HG03060 (cell line): Measurements from ENCODE around the gene MAST1.
"Not testable (repeated sequence)": the region's sequence is repeated elsewhere in the genome, so short reads cannot be mapped to it uniquely, and the experiment has no call there.

Experiments used
- ATAC-seq: cut with Tn5 transposase; IDR thresholded peaks from one replicate; pipeline ENCODE4 v1.9.1; 2021; ENCODE audit warnings: low read depth, moderate number of reproducible peaks; ENCODE audit not compliant: unreplicated experiment

The MAST1 gene

GRCh38 chr19:12838886-12839756 lies 806 bp downstream of the MAST1 start:
- no peak for ATAC-seq

- ATAC-seq = no peak
These were observed 2.1 kb downstream of the MAST1 start for GRCh38 chr19:12840091-12841079.

- no peak for ATAC-seq
These were observed 2.8 kb downstream of the MAST1 start for GRCh38 chr19:12841094-12841493.

GRCh38 chr19:12842511-12842910 lies 4.2 kb downstream of the MAST1 start:
- no peak for ATAC-seq

GRCh38 chr19:12843328-12843727 lies 5.0 kb downstream of the MAST1 start:
- no peak for ATAC-seq

- ATAC-seq = no peak
These were observed 5.9 kb downstream of the MAST1 start for GRCh38 chr19:12843999-12844732.

GRCh38 chr19:12846613-12847012 lies 8.3 kb downstream of the MAST1 start:
- ATAC-seq = not testable (repeated sequence)

GRCh38 chr19:12847159-12848139 lies 9.1 kb downstream of the MAST1 start:
- ATAC-seq = no peak

- ATAC-seq = no peak
These were observed 18.3 kb downstream of the MAST1 start for GRCh38 chr19:12856653-12857052.

- ATAC-seq = no peak
These were observed 20.0 kb downstream of the MAST1 start for GRCh38 chr19:12858041-12858928.

GRCh38 chr19:12859546-12859945 lies 21.2 kb downstream of the MAST1 start:
- ATAC-seq = no peak

- ATAC-seq = no peak
These were observed 25.8 kb downstream of the MAST1 start for GRCh38 chr19:12864143-12864542.

- no peak for ATAC-seq
These were observed 26.7 kb downstream of the MAST1 start for GRCh38 chr19:12864721-12865715.

- ATAC-seq = no peak
These were observed 27.6 kb downstream of the MAST1 start for GRCh38 chr19:12865746-12866415.

GRCh38 chr19:12866416-12867119 lies 28.3 kb downstream of the MAST1 start:
- ATAC-seq = no peak
